Hepatic stellate cell (primary cell): ENCODE measurements around the gene SYK.

Source experiments
- DNase-seq: peaks from one replicate; pipeline ENCODE4 v3.0.0; 2011; ENCODE audit warnings: low spot score

The SYK gene

DNA sequence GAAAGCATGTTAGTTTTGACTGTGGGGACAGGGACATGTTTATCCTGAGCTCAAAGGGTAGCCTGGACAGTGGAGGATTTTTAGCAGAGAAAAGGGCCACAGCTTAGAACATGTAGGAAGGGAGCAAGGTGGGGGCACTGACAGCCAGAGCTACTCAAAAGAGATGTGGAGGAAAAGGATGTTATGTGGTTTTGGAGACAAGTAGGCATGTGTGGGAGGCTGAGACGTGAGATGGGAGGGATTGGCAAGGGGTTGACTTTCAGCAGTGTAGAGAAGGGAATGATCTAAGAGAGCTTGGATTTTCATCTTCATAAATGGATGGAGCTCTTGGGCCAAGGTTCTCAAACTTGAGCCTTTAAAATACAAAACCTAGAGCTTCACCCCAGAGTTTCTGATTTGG, 24.0 kb downstream of the SYK start:
- no peak for DNase-seq

- DNase-seq = no peak
Observed at GRCh38 chr9:90826326-90827020, 24.9 kb downstream of the SYK start.

GRCh38 chr9:90827181-90827871, 25.7 kb downstream of the SYK start:
- DNase-seq = no peak

GRCh38 chr9:90830051-90830450, 28.4 kb downstream of the SYK start:
- DNase-seq = no peak

- DNase-seq = no peak
Observed at GRCh38 chr9:90830977-90831376, 29.4 kb downstream of the SYK start.

DNA sequence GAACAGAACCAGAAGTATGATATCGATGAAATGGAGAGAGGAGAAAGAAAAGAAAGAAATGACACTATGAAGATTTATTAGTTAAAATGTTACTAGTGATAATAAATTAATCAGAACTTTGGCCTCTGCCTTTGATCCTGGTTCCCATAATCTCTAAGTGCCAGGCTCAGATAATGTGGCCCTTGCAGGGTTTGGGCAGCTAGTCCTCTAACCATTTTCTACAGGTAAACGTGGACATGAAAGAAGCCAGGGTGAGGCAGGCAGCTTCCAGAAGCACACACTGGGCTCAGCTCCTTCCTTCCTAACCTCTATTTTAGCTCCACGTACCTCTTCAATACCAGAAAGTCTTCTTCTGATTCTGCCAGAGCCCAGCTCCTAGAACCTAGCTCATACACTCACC, 30.6 kb downstream of the SYK start:
- no peak for DNase-seq

DNA sequence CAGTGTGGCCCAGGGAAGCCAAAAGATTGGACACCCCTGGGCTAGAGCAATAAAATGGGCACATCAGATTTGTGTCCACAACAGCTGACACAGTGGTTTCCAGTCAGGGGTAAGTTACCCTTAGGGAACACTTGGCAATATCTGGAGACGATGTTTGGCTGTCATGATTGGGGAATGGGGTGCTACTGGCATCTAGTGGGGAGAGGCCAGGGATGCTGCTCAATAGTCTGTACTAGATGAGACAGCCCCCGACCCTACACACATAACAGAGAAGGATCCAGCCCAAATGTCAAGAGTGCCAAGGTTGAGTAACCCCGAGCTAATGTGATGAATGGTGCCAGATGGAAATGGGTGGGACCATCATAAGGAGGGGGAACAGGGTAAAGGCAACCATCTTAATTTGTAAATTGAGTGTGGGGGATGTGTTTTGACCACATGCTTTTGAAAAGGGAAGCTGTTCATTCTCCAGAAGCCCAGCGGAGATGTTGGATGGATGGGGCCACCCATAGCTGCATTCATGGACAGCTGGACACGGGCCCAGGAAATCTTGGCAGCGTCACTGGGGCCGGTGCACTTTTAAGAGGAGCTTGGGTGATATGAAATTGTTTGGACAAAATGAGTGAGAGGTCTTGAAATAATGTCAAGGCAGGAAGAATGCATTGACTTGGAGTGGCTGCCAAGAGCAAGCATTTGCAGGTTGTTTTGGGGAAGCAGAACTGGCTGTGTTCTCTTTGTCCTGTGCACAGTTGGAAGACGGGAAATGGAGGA, 33.4 kb downstream of the SYK start:
- no peak for DNase-seq

DNA sequence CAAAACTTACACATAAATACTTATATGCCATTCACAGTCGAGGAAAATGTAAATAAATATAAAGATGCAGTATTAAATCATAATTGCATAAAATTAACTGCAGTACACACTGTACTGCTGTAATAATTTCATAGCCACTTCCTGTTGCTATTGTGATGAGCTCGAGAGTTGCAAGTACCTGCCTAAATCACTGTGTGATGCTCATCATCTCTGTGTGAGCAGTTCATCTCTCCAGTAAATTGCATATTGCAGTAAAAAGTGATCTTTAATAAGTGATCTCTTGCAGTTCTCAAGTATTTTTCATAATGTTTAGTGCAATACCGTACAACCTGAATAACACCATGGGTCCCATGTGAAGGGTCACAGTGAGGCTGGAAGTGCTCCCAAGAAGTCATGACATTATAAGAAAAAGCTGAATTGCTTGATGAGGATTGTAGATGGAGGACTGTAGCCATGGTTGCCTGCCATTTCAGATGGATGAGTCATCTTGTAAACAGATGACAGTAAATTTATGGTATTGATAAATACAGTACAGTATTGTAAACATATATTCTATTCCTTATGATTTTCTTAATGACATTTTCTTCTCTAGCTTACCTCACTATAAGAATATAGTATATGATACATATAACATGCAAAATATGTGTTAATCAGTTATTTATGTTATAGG, 34.9 kb downstream of the SYK start:
- DNase-seq = no peak

GRCh38 chr9:90838098-90838497, 36.5 kb downstream of the SYK start:
- no peak for DNase-seq

DNA sequence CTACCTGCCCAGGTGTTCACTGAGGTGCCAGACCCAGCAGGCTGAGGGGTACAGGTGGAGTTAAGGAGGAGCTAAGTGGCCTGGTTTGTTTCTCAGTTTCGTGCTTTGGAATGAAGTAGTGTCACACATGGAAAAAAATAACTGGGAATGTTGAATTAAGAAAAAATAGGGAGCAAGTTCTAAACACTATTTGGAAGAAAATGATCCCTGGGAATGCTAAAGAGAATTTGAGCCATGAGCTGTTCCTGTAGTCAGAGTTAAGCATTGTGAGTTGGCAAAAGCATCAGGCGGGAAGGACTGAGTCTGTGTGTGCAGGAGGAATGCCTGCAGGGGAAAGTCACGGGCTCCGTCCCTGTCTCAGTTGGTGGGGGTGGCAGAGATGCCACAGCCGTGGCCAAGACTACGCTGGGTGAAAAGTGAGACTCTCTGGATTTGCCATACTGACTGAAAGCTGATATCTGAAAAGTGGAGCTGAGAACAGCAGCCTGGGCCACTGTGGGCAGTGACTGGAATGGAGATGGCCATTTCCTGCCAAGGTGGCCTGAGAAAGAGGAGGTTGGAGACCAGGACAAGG, 37.0 kb downstream of the SYK start:
- DNase-seq = no peak

DNA sequence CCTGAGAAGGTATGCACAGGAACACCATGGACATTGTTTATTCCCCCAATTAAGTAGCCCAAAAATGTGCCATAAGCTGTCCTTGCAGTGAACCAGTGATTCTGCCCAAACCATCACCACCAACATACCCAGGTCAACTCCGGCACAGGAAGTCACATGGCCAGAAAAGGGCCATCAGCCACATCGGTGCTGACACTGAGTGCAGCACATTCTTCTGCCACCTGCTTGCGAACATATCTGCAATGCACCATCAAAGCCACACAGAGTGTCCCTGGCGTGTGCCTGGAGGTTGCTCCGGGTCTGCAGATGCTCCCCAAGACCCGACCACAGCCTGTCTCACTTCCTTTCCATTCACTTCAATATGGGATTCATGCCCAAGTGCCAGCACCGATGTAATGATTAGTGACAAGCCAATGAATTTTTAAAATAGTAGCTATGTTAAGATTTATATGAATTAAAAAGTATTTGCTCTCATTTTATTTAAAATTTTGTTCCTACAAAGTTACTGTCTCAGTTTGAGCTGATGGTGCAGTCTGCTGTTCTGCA, 37.6 kb downstream of the SYK start:
- no peak for DNase-seq

DNA sequence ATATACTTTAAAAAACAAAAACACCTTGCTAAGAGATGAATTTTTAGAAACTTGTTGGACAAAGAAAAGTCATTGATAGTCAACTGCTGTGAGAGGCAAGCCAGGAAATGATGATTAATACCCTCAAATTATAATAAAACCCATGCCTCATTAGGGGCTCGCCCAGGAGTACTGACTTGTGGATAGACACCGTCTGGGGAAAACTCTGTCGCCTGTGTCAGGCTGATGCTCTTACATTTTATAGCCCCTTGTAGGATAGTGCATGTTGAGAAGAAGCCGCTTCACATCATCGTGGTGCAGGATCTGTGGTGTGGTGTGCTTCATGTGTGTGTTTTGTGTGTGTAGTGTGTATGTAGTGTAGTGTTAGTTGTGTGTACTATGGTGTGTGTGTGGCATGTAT, 39.1 kb downstream of the SYK start:
- no peak for DNase-seq

DNA sequence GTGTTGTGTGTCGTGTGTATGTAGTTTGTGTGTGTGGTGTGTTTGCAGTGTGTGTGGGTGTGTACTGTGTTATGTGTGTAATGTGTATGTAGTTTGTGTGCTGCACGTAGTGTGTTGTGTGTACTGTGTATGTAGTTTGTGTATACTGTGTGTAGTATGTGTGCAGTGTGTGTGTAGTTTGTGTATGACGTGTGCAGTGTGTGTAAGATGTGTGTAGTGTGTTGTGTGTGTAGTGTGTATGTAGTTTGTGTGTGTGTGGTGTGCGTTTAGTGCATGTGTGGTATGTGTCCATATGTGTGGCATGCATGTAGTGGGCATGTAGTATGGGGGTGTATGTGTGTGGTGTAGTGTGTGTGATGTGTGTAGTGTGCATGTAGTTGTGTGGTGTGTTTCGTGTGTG, 39.6 kb downstream of the SYK start:
- no peak for DNase-seq

- no peak for DNase-seq
Observed at GRCh38 chr9:90841615-90842014, 40.0 kb downstream of the SYK start.

DNA sequence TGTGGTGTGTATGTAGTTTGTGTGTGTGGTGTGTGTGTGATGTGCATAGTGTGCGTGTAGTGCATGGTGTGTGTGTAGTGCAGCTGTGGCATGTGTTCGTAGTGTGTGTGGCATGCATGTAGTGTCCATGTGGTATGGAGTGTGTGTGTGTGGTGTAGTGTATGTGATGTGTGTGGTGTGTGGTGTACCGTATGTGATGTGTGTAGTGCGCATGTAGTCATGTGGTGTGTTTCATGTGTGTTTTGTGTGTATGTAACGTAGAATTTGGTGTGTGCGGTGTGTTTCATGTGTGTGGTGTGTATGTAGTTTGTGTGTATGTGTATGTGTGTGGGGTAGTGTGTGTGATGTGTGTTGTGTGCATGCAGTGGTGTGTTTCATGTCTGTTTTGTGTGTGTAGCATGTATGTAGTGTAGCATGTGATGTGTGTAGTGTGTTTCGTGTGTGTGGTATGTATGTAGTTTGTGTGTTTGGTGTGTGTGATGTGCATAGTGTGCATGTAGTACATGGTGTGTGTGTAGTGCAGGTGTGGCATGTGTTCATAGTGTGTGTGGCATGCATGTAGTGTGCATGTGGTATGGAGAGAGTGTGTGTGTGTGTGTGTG, 40.7 kb downstream of the SYK start:
- DNase-seq = no peak

GRCh38 chr9:90842996-90843395, 41.4 kb downstream of the SYK start:
- no peak for DNase-seq

DNA sequence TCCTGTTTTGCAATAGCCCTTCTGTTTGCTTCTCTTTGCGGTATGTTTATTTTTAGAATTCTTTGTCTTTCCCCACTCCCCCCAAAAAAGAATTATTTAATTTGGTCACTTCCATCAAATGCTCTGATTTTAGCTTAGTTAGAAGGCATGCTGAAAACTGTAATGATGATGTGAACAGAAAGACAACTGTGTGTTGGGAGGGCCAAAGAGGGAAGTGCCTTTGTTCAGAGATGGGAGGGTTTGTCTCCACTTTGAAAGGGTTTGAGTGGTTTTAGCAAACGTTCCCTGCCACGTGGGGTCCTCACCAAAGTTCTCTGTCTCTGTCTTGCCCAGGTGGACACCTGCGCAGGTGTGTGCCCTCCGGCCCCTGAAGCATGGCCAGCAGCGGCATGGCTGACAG, 41.9 kb downstream of the SYK start:
- no peak for DNase-seq

DNA sequence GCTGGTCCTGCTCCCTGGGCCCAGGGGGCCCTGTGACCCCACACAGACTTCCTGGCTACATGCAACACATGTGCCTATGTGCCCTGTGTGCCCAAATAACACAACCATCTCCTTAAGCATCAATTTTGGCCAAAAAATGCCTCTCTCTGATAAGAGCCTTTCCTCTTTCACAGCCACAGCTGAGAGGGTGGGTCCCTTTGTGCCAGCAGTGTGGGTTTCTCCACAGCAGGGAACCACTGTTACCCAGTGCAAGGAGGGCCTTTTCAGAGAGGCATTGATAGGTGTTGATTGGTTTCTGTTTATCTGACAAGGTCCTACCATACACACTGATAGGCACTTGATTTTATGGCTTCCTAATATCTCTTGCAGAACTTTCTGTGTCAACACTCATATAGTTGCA, 42.7 kb downstream of the SYK start:
- DNase-seq = no peak

GRCh38 chr9:90846770-90847419, 45.3 kb downstream of the SYK start:
- no peak for DNase-seq

- DNase-seq = no peak
Observed at GRCh38 chr9:90847971-90848370, 46.4 kb downstream of the SYK start.

DNA sequence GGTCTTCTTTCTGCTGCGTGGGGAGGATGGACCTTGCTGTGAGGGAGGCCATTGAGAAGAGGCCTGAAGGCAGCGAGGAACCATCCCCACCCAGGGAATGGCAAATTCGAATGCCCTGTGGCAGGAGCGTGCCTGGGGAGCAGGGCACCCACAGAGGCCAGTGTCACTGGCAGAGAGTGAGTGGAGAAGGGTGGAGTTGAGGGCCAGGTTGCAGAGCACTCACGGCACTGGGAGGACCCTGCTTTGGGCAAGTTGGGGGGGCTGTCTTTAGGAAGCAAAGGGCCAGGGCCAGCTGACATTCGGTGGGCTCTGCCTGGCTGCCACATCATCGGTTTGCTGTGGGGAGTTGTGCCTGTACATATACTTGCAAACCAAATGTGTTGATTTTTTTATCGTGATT, 47.2 kb downstream of the SYK start:
- DNase-seq = no peak
